Central memory CD4-positive, alpha-beta T cell (primary cell): Measurements from ENCODE around the gene CTNND2.

Experiments
- DNase-seq: peaks from one replicate; pipeline ENCODE4 v3.0.0; 2022

Gene CTNND2

DNA sequence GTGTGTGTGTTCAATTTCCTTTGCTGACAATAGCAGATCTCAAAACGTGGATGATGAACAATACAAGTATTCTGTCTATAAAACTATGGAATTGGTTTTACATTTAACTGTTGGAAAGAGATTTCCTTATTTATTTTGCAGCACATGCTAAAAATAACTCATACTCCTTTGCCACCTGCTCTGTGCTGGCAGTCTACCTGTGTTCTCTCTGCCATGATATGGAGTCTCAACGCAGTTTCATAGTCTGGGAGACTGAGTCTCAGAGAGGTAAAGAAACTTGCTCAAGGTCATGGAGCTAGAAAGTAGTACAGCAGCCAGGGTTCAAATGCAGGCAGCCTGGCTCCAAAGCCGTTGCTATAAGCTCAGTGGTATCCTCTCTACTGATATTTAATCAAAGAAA, 677.2 kb downstream of the CTNND2 start:
- DNase-seq, result no peak

- no peak for DNase-seq
Observed at GRCh38 chr5:11224436-11225187, 679.6 kb downstream of the CTNND2 start.

DNA sequence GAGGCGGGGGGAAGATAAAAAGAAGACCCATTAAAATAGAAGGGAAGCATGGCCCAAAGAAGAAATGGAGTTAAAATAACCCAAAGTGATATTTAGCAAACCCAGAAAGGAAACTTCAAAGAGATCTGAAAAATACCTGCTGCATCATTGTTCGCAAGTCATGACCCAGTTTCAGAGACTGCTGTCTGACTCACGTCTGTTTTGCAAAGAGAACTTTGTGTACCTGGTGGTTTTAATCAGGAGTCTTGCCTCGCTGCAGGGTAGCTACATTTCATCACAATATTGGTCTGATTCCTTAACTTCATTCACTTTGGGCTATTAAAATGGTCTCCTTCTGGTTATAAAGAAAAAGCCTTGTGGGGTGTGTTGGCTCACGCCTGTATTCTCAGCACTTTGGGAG, 682.1 kb downstream of the CTNND2 start:
- peak; percentile 25 for DNase-seq

- no peak for DNase-seq
Observed at GRCh38 chr5:11214864-11215644, 689.2 kb downstream of the CTNND2 start.

DNA sequence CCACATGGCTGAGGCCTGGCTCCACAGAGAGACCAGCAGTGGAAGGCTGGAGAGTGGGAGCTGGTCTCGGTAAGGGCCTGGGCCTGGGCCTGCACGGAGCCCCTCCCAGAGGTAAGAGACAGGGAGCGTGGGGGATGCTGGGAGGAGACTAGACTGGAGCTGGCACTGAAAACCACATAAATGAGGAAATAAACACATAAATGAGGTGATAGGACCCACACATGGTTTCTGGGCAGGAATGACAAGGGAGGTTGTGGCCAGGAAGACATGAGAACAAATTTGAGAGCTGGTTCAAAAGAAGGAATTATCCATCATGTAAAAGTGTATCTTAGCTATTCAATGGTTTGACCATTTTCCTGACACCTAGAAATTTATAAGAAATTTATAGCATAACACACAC, 691.5 kb downstream of the CTNND2 start:
- no peak for DNase-seq

DNA sequence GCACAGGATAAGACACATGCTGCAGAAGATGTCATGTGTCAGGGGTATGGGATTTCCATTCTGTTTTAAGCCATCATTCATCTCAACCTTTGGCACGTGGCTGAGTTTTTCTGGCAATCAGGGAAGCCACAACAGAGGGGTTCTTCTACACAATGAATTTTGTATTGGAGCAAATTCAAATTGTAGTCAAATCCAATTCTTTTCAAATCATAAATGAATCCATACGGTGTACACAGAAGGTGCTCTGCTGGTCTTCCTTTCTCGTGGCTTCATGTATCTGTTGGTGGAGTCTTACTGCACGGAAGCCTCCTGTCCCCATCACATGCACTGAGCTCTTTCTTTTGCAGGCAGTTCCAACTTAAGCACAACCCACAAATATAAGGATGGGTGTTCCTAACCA, 706.5 kb downstream of the CTNND2 start:
- no peak for DNase-seq

- DNase-seq, result no peak
Observed at GRCh38 chr5:11191673-11192072, 712.6 kb downstream of the CTNND2 start.

- no peak for DNase-seq
Observed at GRCh38 chr5:11182441-11183080, 721.7 kb downstream of the CTNND2 start.

DNA sequence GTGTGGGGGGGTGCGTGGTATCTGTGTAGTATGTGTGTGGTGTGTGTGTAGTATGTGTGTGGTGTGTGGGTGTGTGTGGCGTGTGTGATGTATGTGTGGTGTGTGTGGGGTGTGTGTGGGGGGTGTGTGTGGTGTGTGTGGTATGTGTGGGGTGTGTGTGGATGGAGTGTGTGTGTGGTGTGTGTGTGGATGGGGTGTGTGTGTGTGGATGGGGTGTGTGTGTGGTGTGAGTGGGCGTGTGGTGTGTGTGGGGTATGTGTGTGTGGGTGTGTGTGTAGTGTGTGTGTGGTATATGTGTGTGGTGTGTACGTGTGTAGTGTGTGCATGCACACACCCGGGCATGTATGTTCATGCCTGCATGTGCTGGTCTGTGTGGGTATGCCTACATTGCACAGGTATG, 722.3 kb downstream of the CTNND2 start:
- DNase-seq, result no peak

GRCh38 chr5:11180890-11181289, 723.4 kb downstream of the CTNND2 start:
- DNase-seq, result no peak

DNA sequence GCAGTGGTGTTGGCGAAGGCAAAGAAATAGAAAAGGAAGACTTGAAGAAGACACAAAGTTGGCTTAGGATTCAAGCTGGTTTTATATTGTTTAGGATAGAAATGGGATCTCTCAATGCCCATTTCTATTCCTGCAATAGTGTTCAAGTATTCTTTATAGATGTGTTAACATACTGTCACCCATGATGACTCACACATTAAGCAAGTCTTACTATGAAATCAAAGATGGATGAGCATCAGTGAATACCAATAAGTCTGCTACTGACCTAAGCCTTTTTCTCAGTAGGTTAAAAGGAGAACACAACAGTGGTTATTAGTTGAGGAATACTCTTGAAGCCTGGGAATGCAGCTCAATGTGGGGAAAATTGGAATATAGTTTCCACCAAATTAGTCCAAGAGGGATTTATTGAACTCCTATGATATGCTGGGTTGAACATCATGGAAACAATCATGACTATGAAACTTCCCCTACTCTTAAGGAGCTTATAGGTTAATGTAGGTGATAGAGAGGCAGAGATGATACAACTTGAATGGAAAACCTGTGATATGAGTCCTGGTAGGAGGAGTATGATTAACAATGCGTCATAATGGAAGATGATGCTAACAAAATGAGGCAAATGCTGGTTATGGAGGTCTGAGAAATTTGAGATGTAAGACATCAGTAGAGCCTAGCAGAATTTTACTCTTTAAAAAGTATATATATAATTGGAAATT, 726.1 kb downstream of the CTNND2 start:
- no peak for DNase-seq

- no peak for DNase-seq
Observed at GRCh38 chr5:11174591-11174990, 729.7 kb downstream of the CTNND2 start.

- DNase-seq, result no peak
Observed at GRCh38 chr5:11172484-11172883, 731.8 kb downstream of the CTNND2 start.

DNA sequence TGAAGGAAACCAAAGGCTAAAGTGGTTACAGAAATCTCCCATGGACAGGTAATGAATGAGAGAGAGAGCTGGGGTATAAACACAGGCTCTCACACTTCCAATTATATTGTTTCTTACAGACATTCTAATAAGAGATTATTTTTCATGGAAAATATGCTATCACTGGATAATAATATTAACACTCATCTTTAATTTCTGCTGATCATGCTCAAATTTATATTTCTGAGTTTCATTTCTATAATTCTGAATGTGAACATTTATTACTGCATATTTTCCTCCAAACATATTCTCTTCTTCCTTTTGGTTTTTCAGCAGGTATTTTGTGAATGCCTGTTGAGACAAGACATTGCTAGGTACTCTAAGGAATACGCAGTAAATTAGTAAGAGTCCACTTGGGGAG, 733.0 kb downstream of the CTNND2 start:
- no peak for DNase-seq

DNA sequence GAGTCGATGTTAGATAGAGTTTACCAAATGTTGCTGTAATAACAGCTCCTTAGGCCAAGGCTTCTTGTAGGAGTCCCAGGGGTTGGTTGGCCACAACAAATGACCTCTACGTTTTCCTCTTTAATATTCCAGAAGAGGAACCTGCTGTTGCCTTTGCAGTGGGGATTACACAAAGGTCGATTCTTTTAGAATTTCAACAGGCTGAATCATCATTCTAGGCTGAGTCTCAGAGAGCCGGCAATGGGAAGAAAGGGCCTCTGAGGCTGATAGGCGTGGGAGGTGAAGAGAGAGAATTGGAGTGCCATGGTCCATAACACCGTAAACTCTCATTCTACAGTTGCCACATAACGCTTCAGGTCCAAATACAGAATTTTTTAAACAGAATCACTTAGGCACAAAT, 737.3 kb downstream of the CTNND2 start:
- DNase-seq, result no peak

DNA sequence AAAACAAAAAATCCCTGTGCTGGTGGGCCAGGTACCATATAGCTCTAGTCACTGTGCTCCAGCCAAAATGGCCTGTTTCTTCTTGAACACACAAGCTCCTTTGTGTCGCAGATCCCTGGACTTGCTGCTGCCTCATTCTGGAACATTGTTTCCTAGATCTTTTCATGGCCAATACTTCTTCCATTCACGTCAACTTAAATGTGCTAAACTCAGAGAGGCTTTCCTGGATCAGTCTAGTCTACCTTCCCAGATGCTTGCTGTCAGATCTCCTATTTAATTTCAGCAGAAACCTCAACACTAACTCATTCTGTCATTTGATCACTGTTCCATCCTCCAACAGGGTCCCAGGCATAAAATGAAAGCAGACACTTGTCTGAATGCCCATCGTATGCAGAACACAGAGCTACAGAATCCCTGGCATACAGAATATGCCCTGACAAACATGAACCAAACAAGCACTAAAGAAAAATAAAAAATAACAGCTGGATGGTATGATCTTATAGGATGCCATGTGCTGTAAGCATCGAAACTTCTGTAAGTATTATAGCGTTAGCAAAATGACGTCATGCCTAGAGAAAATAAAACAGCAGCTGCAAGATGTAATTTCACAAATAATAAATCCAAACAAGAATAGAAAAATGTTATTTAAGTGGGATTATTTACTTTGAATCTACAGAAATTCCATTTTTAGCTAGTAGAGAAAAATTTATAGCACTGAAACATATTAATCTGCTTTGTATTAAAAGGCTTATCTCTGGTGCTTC, 739.5 kb downstream of the CTNND2 start:
- no peak for DNase-seq

DNA sequence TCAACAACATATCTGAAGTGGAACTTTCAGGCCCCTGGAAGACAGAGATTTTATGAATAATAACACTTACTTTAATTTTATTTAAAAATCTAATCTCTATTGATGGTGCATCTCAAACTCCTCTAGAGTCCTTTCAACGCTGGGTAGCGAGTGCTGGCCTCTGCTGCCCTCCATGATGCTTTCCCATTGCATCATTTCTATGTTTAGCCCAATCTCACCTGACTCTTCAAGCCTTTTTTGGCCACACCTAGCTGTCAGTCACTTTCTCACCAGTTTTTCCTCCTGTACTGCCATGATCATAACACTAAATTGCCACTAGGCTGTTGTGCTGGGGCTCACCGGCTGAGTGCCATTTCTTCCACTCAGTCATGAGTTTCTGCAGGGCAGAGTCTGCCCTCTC, 747.1 kb downstream of the CTNND2 start:
- no peak for DNase-seq

- no peak for DNase-seq
Observed at GRCh38 chr5:11153670-11154382, 750.4 kb downstream of the CTNND2 start.

- no peak for DNase-seq
Observed at GRCh38 chr5:11152368-11152767, 751.9 kb downstream of the CTNND2 start.

DNA sequence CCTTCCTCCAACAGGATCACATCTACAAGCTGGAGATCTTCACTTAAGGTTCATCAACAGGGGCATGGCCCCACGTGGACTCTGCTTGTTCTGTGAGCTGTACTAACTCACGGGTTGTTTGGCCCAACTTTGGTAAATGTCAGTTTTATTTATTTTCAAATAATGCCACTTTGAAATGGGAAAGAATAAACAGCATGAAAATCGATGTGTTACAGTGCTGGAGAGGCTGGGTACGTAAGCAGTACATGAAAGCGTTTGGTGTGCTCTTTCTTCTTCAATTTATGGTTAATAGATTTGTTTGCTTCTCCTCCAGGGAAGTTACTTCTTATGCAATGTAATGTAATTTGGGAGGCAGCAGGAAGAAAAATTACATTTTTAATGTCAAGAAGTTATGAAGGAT, 753.3 kb downstream of the CTNND2 start:
- no peak for DNase-seq

- DNase-seq, result no peak
Observed at GRCh38 chr5:11148810-11149539, 755.3 kb downstream of the CTNND2 start.
